Fibroblast of lung (primary cell): ENCODE measurements around the gene HS3ST3B1.

ENCODE experiments used
- EZH2 ChIP-seq: IDR thresholded peaks from 2 replicates; pipeline ENCODE4 v1.5.1; 2012; ENCODE audit warnings: low read length, control low read depth, mild to moderate bottlenecking; ENCODE audit errors: missing control alignments
- TF ChIP-seq, protein P1 (sequence below), 2 donors: IDR thresholded peaks in 1 of 2; conservative IDR thresholded peaks in 1 of 2; 1 replicate in 1 of 2; 2 replicates in 1 of 2; pipeline ENCODE4 v1.5.1; 2011 to 2012; ENCODE audit warnings: low read length in 2 of 2, control low read depth in 1 of 2, inconsistent platforms in 1 of 2, low read depth in 1 of 2, mild to moderate bottlenecking in 1 of 2

DNA sequence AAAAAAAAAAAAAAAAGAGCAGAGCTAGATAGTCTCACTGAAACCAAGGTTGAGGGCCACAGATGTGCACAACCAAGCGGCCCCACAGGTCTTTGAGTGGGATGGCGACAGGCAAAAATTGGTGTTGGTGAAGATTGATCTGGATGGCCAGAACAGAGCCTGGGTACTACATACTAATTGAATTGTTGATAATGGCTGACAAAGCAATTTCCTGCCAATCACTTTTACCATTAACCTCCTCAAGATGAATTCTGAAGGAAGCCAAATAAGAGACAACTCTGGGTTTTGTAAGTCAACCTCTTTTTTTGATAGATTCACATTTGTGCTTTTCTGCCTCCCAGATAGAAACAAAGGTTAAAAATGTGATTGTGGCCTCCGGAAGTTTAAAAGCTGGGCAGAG lies 19.4 kb upstream of the HS3ST3B1 start:
- TF ChIP-seq, protein P1, sequence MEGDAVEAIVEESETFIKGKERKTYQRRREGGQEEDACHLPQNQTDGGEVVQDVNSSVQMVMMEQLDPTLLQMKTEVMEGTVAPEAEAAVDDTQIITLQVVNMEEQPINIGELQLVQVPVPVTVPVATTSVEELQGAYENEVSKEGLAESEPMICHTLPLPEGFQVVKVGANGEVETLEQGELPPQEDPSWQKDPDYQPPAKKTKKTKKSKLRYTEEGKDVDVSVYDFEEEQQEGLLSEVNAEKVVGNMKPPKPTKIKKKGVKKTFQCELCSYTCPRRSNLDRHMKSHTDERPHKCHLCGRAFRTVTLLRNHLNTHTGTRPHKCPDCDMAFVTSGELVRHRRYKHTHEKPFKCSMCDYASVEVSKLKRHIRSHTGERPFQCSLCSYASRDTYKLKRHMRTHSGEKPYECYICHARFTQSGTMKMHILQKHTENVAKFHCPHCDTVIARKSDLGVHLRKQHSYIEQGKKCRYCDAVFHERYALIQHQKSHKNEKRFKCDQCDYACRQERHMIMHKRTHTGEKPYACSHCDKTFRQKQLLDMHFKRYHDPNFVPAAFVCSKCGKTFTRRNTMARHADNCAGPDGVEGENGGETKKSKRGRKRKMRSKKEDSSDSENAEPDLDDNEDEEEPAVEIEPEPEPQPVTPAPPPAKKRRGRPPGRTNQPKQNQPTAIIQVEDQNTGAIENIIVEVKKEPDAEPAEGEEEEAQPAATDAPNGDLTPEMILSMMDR (conservative IDR thresholded peaks at IDR 0.05 in 1 of 2, IDR thresholded peaks at IDR 0.05 in 1 of 2; ENCODE audit: low read depth in 1 of 2, low read length in 2 of 2), result no peak
- no peak for TF ChIP-seq EZH2
